Memory B cell (primary cell): Measurements from ENCODE around the gene NUSAP1.
"Not testable (repeated sequence)": the region's sequence is repeated elsewhere in the genome, so short reads cannot be mapped to it uniquely, and the experiment has no call there.

ENCODE experiments used
- ATAC-seq: fragments of 150-1000 bp; cut with Tn5 transposase; 2 replicates; pipeline ENCODE4 v1.10.0; 2021; ENCODE audit warnings: low read depth, mild to moderate bottlenecking, moderate library complexity
- DNase-seq, 2 donors: peaks; one replicate each; pipeline ENCODE4 v3.0.0; 2022; ENCODE audit warnings: low spot score in 2 of 2
- H3K27ac Mint-ChIP-seq: one replicate; pipeline ENCODE4 v1.8.0; 2022; ENCODE audit warnings: mild to moderate bottlenecking, moderate library complexity, mixed read lengths
- H3K27me3 Mint-ChIP-seq: one replicate; pipeline ENCODE4 v1.8.0; 2022; ENCODE audit warnings: mixed read lengths
- H3K36me3 Mint-ChIP-seq: one replicate; pipeline ENCODE4 v1.8.0; 2022; ENCODE audit warnings: mild to moderate bottlenecking, mixed read lengths
- H3K4me1 Mint-ChIP-seq: one replicate; pipeline ENCODE4 v1.8.0; 2022; ENCODE audit warnings: mixed read lengths
- H3K4me3 Mint-ChIP-seq: one replicate; pipeline ENCODE4 v1.8.0; 2022; ENCODE audit warnings: mild to moderate bottlenecking, moderate library complexity, mixed read lengths
- H3K9me3 Mint-ChIP-seq: one replicate; pipeline ENCODE4 v1.8.0; 2022; ENCODE audit warnings: mixed read lengths

NUSAP1 gene

DNA sequence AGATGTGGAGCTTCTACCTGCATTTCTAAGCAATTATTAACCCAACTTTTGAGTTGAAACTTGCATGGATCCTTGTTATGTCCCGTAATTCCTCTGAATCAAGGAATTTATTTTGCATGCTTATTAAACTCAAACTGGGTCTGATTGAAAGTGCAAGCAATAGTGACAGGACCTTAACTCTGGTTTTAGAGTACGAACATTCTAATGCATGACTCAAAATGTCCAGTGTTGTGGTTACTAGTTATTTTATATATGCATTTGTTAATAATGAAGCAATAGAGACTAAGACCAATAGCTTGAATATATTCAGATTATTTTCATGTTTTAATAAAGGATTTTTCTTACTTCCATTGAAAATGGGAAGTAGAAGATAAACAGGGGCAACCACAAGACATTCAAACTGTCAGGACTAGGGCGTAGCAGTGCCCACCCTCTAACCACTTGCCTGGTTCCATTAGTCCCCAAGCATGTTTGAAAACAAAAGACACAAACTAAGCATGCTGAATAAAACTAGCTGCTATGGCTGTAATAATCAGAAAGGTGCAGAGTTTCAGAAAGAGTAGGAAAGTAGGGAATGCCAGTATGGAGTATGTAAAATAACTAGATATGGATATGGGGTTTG lies 28.4 kb upstream of the NUSAP1 start:
- H3K4me3 Mint-ChIP-seq: no peak overlapping the region
- H3K4me1 Mint-ChIP-seq: peaks cover 14% of the 10 kb centered on the region
- no peaks in the 10 kb centered on the region for H3K27me3 Mint-ChIP-seq
- ATAC-seq (no peak), DNase-seq (no peak)
- peak overlapping the region; percentile 50 for H3K27ac Mint-ChIP-seq
- H3K36me3 Mint-ChIP-seq: peaks cover 6% of the 10 kb centered on the region
- H3K9me3 Mint-ChIP-seq: no peaks in the 10 kb centered on the region

DNA sequence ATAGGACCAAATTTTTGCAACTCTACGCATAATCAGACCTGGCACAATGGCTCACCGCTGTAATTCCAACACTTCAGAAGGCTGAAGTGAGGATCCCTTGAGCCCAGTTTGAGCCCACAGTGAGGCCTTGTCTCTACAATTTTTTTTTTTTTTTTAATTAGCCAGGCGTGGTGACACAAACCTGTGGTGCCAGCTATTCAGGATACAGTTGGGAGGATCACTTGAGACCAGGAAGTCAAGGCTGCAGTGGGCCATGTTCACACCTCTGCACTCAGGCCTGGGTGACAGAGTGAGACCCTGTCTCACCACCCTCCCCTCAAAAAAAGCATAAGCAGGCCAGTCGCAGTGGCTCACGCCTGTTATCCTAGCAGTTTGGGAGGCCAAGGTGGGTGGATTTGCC lies 25.0 kb upstream of the NUSAP1 start:
- Mint-ChIP-seq H3K4me1 (peaks cover 8% of the 10 kb centered on the region), H3K4me3 (no peak overlapping the region), H3K36me3 (no peaks in the 10 kb centered on the region), H3K27ac (no peak overlapping the region), H3K9me3 (no peaks in the 10 kb centered on the region), H3K27me3 (no peaks in the 10 kb centered on the region)
- ATAC-seq: no peak
- DNase-seq: no peak

DNA sequence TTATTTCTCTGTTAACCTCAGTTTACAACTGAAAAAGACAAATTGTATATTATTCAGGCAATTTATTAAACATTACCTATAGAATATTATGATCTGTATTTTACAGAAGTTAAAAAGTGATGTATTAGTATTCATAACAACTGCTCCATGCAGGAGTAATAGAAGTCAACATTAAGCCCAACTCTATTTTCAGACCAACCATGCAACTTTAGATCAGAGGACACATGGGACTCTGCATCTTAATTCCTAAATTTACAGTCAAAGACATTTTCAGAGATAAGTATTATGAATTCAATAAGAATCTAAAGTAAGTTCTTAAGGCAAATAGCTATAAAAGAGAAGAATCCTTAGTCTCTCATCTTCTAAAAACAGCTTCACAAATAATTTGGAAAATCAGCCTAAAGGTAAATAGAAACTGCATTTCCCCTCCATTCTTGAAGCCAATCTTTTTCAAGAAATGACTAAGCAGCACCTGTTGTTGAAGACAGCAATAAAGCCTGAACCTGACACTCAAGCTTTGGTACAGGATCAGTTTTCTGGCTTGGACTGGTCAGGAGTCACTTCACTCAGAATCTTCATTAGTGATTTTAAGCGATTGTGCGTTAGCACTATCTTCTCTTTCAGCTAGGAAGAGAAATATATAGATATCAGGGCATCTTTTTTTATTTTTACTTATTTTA lies 23.3 kb upstream of the NUSAP1 start:
- no peak for DNase-seq

DNA sequence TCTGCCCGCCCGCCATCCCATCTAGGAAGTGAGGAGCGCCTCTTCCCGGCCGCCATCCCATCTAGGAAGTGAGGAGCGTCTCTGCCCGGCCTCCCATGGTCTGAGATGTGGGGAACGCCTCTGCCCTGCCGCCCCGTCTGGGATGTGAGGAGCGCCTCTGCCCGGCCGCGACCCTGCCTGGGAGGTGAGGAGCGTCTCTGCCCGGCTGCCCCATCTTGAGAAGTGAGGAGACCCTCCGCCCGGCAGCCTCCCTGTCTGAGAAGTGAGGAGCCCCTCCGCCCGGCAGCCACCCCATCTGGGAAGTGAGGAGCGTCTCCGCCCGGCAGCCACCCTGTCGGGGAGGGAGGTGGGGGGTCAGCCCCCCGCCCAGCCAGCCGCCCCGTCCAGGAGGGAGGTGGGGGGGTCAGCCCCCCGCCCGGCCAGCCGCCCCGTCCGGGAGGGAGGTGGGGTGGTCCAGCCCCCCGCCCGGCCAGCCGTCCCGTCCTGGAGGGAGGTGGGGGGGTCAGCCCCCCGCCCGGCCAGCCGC lies 11.8 kb upstream of the NUSAP1 start:
- not testable (repeated sequence) for H3K27me3 Mint-ChIP-seq, H3K36me3 Mint-ChIP-seq, DNase-seq, H3K4me3 Mint-ChIP-seq, H3K27ac Mint-ChIP-seq, H3K4me1 Mint-ChIP-seq, H3K9me3 Mint-ChIP-seq, ATAC-seq

More for the DNA sequence above, 23.3 kb upstream of the NUSAP1 start:
- ATAC-seq: no peak
- peaks cover 4% of the 10 kb centered on the region for H3K4me1 Mint-ChIP-seq
- no peaks in the 10 kb centered on the region for H3K9me3 Mint-ChIP-seq
- H3K27ac Mint-ChIP-seq: no peak overlapping the region
- no peak overlapping the region for H3K4me3 Mint-ChIP-seq
- H3K27me3 Mint-ChIP-seq: no peaks in the 10 kb centered on the region
- no peaks in the 10 kb centered on the region for H3K36me3 Mint-ChIP-seq

DNA sequence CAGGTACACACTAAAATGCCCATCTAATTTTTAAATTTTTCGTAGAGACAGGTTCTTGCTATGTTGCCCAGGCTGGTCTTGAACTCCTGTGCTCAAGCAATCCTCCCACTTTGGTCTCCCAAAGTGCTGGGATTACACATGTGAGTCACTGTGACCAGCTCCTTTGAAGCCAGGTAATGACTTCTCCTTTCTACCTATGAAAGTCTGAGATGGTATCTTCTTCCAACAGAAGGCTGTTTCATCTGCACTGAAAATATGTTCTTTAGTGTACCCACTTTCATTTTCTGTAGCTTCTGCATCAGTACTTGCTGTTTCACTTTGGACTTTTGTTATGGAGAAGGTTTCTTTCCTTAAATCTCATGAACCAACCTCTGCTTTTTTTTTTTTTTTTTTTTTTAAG lies 9.1 kb upstream of the NUSAP1 start:
- H3K4me1 Mint-ChIP-seq: no peaks in the 10 kb centered on the region
- H3K9me3 Mint-ChIP-seq: no peaks in the 10 kb centered on the region
- H3K27ac Mint-ChIP-seq: no peak overlapping the region
- no peaks in the 10 kb centered on the region for H3K36me3 Mint-ChIP-seq
- no peak overlapping the region for H3K4me3 Mint-ChIP-seq
- DNase-seq (no peak), ATAC-seq (no peak)
- H3K27me3 Mint-ChIP-seq: no peaks in the 10 kb centered on the region

DNA sequence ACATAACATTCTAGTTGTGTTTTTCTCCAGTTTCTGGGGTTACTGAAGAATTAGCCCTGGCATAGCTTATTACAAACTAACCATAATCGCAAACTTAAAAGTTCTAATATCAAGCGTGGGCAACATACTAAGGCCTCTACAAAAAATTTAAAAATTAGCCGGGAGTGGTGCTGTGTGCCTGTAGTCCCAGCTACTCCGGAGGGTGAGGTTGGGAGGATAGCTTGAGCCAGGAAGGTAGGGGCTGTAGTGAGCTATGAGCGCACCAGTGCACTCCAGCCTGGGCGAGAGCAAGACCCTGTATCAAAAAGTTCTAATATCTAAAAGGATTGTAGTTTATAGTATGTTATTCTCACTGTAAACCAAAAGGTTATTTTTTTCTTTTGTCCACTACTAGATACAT lies 1.4 kb upstream of the NUSAP1 start:
- Mint-ChIP-seq H3K27me3 (no peaks in the 10 kb centered on the region), H3K36me3 (no peaks in the 10 kb centered on the region), H3K9me3 (no peaks in the 10 kb centered on the region), H3K4me3 (peak overlapping the region; percentile 92), H3K4me1 (peaks cover 10% of the 10 kb centered on the region), H3K27ac (peak overlapping the region; percentile 24)
- ATAC-seq: no peak
- DNase-seq: no peak

DNA sequence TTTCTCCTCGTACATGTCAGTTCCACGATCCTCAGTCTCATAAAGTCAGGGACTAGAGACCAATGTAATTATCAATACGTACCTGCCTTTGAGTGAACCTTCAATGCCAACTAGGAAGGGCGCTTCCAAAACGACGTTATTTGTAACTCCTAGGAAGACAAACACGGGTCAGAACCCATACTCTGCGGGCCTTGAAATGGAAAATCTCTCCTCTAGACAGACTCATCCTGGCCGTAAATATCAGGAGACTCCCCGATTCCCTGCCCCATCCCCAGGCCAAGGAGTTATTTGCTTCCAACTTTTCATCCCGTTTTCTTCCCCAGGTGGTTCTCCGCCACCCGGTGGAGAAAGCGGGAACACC lies 868 bp upstream of the NUSAP1 start:
- Mint-ChIP-seq H3K27me3 (no peaks in the 10 kb centered on the region), H3K9me3 (no peaks in the 10 kb centered on the region), H3K36me3 (no peaks in the 10 kb centered on the region), H3K27ac (peak overlapping the region; percentile 85), H3K4me1 (peaks cover 14% of the 10 kb centered on the region), H3K4me3 (peak overlapping the region; percentile 92)
- DNase-seq: no peak
- no peak for ATAC-seq

DNA sequence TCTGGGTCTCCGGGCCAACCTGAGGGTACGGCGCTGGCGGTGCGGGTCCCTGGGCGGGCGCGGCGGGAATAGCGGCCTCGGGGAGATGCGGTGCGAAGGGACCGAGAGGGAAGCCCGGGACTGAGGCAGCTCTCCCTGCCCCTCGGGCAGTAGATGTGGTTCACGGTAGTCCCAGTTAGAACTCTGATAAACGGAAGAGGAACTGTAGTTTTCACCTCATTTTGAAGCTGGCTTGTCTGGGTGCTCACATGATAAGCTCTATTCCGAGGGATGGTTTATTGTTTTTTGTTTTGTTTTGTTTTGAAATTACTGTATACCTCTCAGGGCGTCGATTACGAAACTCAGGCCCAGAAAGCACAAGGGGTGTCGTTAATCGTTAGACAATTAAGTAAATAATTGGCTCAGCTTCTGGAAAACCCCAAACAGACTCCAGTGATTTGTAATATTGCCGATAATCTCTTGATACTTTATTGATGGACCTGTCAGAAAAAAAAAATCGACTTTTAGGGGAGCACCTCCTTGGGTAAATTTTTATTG lies 413 bp downstream of the NUSAP1 start:
- DNase-seq (no peak), ATAC-seq (peak; percentile 33)

DNA sequence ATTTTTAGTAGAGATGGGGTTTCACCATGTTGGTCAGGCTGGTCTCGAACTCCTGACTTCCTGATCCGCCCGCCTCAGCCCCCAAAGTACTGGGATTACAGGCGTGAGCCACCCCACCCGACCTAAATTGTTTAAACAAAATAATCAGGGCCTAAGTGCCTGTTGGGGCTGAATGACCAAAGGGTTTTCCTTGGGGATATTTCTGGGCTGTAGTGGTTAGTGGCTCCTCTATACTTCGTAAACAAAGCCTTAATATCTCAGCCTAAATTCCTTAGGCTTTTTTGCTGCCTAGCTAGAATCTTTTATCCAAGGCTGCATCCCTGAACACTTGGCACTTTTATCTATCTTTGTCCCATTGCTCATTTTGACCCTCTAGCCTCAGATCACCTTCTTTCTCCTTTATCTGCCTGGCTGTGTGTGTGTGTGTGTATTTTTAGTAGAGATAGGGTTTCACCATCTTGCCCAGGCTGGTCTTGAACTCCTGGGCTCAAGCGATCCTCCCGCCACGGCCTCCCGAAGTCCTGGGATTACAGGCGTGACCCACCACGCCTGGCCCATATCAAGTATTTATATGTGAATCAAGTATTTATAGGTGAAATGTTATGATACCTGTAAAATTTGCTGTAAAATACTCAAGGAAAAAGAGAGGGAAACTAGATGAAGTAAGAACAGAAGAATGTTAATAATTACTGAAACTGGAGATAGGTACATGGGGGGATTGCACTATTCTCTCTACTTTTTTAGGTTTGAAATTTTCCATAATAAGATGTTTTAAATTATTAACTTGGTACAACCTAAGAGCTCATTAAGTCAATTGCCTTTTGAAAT lies 1.8 kb downstream of the NUSAP1 start:
- Mint-ChIP-seq H3K36me3 (no peaks in the 10 kb centered on the region), H3K27me3 (no peaks in the 10 kb centered on the region), H3K9me3 (no peaks in the 10 kb centered on the region), H3K27ac (peak overlapping the region; percentile 85), H3K4me1 (peaks cover 18% of the 10 kb centered on the region), H3K4me3 (peak overlapping the region; percentile 92)
- DNase-seq (no peak), ATAC-seq (no peak)

More for the DNA sequence above, 413 bp downstream of the NUSAP1 start:
- H3K9me3 Mint-ChIP-seq: no peaks in the 10 kb centered on the region
- no peaks in the 10 kb centered on the region for H3K36me3 Mint-ChIP-seq
- peaks cover 18% of the 10 kb centered on the region for H3K4me1 Mint-ChIP-seq
- no peaks in the 10 kb centered on the region for H3K27me3 Mint-ChIP-seq
- peak overlapping the region; percentile 85 for H3K27ac Mint-ChIP-seq
- H3K4me3 Mint-ChIP-seq: peak overlapping the region; percentile 92

DNA sequence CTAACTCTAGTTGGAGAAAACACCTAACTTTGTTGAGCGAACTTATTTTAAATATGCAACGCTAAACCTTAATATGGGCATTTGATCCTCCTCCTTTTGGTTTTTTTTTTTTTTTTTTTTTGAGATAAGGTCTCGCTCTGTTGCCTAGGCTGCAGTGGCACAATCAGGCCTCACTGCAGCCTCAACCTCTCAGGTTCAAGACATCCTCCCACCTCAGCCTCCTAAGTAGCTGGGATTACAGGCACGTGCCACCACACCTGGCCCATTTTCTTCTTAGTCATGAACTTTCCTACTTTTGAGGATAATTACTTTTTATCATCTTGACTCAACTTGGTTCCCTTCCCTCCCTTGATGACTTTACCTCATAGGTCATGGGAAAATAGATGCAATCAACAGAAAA lies 3.9 kb downstream of the NUSAP1 start:
- Mint-ChIP-seq H3K9me3 (no peaks in the 10 kb centered on the region), H3K27ac (no peak overlapping the region), H3K4me3 (no peak overlapping the region), H3K36me3 (no peaks in the 10 kb centered on the region), H3K27me3 (no peaks in the 10 kb centered on the region), H3K4me1 (peaks cover 22% of the 10 kb centered on the region)
- no peak for DNase-seq
- no peak for ATAC-seq

DNA sequence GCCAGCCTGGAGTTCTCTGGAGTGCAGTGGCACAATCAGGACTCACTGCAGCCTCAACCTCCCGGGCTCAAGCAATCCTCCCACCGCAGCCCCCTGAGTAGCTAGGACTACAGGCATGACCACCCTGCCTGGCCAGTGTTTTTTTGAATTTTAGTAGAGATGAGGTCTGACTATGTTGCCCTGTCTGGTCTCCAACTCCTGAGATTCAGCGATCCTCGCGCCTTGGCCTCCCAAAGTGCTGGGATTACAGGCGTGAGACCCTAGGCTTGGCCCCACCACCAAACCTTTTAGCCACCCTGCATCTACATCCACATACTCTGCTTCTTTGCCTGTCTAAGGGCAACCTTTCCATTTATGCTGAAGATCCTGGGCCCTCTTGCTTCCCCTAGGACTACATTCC lies 4.4 kb downstream of the NUSAP1 start:
- H3K27ac Mint-ChIP-seq: no peak overlapping the region
- H3K36me3 Mint-ChIP-seq: no peaks in the 10 kb centered on the region
- no peaks in the 10 kb centered on the region for H3K9me3 Mint-ChIP-seq
- H3K4me1 Mint-ChIP-seq: peaks cover 22% of the 10 kb centered on the region
- DNase-seq (no peak), ATAC-seq (no peak)
- no peak overlapping the region for H3K4me3 Mint-ChIP-seq
- H3K27me3 Mint-ChIP-seq: no peaks in the 10 kb centered on the region

DNA sequence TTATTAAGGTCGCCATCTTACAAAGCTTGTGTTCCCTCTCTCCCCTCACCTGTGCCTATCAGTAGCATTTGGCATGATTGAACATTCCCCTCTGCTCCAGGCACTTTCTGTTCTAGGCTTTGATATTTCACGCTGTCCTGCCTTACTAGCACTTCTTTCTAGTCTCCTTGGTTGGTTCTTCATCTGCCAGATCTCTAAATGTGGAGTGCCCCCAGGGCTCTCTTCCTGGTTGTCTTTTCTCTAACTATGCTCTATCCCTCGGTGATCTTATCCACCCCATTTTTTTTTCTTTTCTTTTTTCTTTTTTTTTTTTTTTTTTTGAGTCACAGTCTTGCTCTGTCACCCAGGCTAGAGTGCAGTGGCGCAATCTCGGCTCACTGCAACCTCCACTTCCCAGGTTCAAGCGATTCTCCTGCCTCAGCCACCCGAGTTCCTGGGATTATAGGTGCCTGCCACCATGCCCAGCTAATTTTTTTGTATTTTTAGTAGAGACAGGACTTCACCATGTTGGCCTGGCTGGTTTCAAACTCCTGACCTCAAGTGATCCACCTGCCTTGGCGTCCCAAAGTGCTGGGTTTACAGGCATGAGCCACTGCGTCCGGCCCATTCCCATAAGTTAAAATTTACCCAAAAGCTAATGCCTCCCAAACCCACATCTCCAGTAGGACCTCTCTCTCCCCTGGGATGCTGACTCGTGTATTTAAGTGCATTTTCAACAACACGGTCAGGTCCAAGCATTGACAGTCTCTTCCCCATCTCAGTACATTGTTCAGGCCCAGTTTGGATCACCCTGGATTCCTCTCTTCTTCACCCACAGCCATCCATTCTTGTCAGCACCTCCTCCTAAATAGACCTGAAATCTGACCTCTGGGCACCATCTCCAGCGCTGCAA lies 5.2 kb downstream of the NUSAP1 start:
- Mint-ChIP-seq H3K27me3 (no peaks in the 10 kb centered on the region), H3K9me3 (no peaks in the 10 kb centered on the region), H3K36me3 (no peaks in the 10 kb centered on the region), H3K27ac (no peak overlapping the region), H3K4me1 (peaks cover 20% of the 10 kb centered on the region), H3K4me3 (no peak overlapping the region)
- DNase-seq (no peak), ATAC-seq (no peak)

DNA sequence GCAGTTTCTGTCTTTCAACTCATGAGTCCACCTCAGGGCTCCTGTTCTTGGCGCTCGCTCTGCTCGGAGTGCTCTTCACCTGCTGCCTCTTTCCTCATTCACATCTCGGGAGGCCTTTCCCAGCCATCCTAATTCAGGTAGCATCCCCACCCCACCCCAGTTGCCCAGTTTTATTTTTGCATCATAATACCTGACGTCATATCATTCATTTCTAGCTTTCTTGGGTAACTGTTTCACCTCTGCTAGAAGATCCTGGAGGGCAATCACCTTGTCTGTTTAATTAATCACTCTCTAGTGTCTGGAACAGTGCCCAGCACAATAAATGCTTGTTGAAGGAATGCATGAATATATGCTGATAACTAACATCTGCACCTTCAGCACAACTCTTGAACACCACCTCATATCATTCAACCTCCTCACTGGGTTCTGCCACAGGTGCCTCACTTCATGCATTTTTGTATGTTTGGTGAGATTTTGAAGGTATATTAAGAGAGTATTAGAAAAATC lies 7.6 kb downstream of the NUSAP1 start:
- no peaks in the 10 kb centered on the region for H3K9me3 Mint-ChIP-seq
- DNase-seq (no peak), ATAC-seq (no peak)
- no peak overlapping the region for H3K27ac Mint-ChIP-seq
- no peak overlapping the region for H3K4me3 Mint-ChIP-seq
- H3K4me1 Mint-ChIP-seq: peaks cover 13% of the 10 kb centered on the region
- H3K27me3 Mint-ChIP-seq: no peaks in the 10 kb centered on the region
- no peaks in the 10 kb centered on the region for H3K36me3 Mint-ChIP-seq
